Liver (tissue), 9 donors: Measurements from ENCODE around the gene HCK. TPM values are rescaled to one million over a fixed set of nuclear protein-coding genes. Genes with fewer than 3 reads are reported as not detected.

Source experiments
- DNase-seq: peaks from one replicate; pipeline ENCODE4 v3.0.0-alpha.2; 2017; ENCODE audit warnings: low spot score
- H3K27ac ChIP-seq, 2 donors: one replicate each; pipeline ENCODE4 v1.7.0; 2013; ENCODE audit warnings: inconsistent platforms in 2 of 2, low read length in 2 of 2, control low read depth in 1 of 2, low read depth in 1 of 2, mild to moderate bottlenecking in 1 of 2
- H3K27me3 ChIP-seq, 4 donors: one replicate each; pipeline versions ENCODE4 v1.6.1 to v1.7.0; 2013; ENCODE audit warnings: low read length in 3 of 4, inconsistent platforms in 1 of 4, mild to moderate bottlenecking in 1 of 4, moderate library complexity in 1 of 4; ENCODE audit not compliant: control insufficient read depth in 4 of 4, insufficient read depth in 4 of 4
- H3K36me3 ChIP-seq, 4 donors: one replicate each; pipeline versions ENCODE4 v1.6.1 to v1.7.0; 2013; ENCODE audit warnings: low read length in 3 of 4, mild to moderate bottlenecking in 3 of 4, low read depth in 1 of 4, moderate library complexity in 1 of 4; ENCODE audit not compliant: control insufficient read depth in 4 of 4, insufficient read depth in 3 of 4
- H3K4me1 ChIP-seq, 4 donors: one replicate each; pipeline versions ENCODE4 v1.6.1 to v1.7.0; 2013; ENCODE audit warnings: low read length in 3 of 4, mild to moderate bottlenecking in 3 of 4, moderate library complexity in 1 of 4; ENCODE audit not compliant: control insufficient read depth in 4 of 4, insufficient read depth in 4 of 4
- H3K4me3 ChIP-seq, 3 donors: one replicate each; pipeline versions ENCODE4 v1.6.1 to v1.7.0; 2013; ENCODE audit warnings: low read length in 3 of 3, control low read depth in 1 of 3, low read depth in 1 of 3, mild to moderate bottlenecking in 1 of 3
- H3K9ac ChIP-seq, 2 donors: one replicate each; pipeline ENCODE4 v1.7.0; 2013; ENCODE audit warnings: low read length in 2 of 2, mild to moderate bottlenecking in 2 of 2, moderate library complexity in 2 of 2, control low read depth in 1 of 2, low read depth in 1 of 2
- H3K9me3 ChIP-seq, 4 donors: one replicate each; pipeline versions ENCODE4 v1.6.1 to v1.7.0; 2013; ENCODE audit warnings: low read length in 3 of 4; ENCODE audit not compliant: control insufficient read depth in 4 of 4
- ATF3 ChIP-seq: IDR thresholded peaks from 2 replicates; pipeline ENCODE4 v1.6.1; 2016; ENCODE audit warnings: antibody characterized with exemption
- CTCF ChIP-seq: fragments of 150-350 bp; IDR thresholded peaks from 2 replicates; pipeline ENCODE4 v1.5.1; 2017; ENCODE audit warnings: improper control_type of control experiment, low read depth, low read length; ENCODE audit not compliant: missing input control
- EGR1 ChIP-seq, 2 donors: IDR thresholded peaks; 2 replicates each; pipeline ENCODE4 v1.6.1; 2016 to 2018; ENCODE audit warnings: antibody characterized with exemption in 2 of 2, low read depth in 2 of 2
- FOXA1 ChIP-seq: IDR thresholded peaks from 2 replicates; pipeline ENCODE4 v1.6.1; 2016; ENCODE audit warnings: antibody characterized with exemption
- FOXA2 ChIP-seq: IDR thresholded peaks from 2 replicates; pipeline ENCODE4 v1.6.1; 2016; ENCODE audit warnings: antibody characterized with exemption
- GABPA ChIP-seq, 2 donors: IDR thresholded peaks in 1 of 2; conservative IDR thresholded peaks in 1 of 2; 2 replicates each; pipeline ENCODE4 v1.6.1; 2016; ENCODE audit warnings: antibody characterized with exemption in 2 of 2, mild to moderate bottlenecking in 1 of 2, moderate library complexity in 1 of 2
- HNF4A ChIP-seq, 2 donors: conservative IDR thresholded peaks; 2 replicates each; pipeline ENCODE4 v1.6.1; 2016; ENCODE audit warnings: antibody characterized with exemption in 2 of 2, mild to moderate bottlenecking in 2 of 2
- HNF4G ChIP-seq: IDR thresholded peaks from 2 replicates; pipeline ENCODE4 v1.6.1; 2016; ENCODE audit warnings: antibody characterized with exemption
- JUND ChIP-seq, 2 donors: IDR thresholded peaks; 2 replicates each; pipeline ENCODE4 v1.6.1; 2016; ENCODE audit warnings: antibody characterized with exemption in 2 of 2
- MAX ChIP-seq: IDR thresholded peaks from 2 replicates; pipeline ENCODE4 v1.6.1; 2016; ENCODE audit warnings: antibody characterized with exemption
- NR2F2 ChIP-seq: IDR thresholded peaks from 2 replicates; pipeline ENCODE4 v1.6.1; 2016; ENCODE audit warnings: antibody characterized with exemption
- RAD21 ChIP-seq, 2 donors: IDR thresholded peaks; 2 replicates each; pipeline ENCODE4 v1.6.1; 2016; ENCODE audit warnings: antibody characterized with exemption in 2 of 2, mild to moderate bottlenecking in 2 of 2
- REST ChIP-seq: IDR thresholded peaks from 2 replicates; pipeline ENCODE4 v1.6.1; 2016; ENCODE audit warnings: antibody characterized with exemption, mild to moderate bottlenecking
- RXRA ChIP-seq, 2 donors: IDR thresholded peaks; 2 replicates each; pipeline ENCODE4 v1.6.1; 2017 to 2018; ENCODE audit warnings: antibody characterized with exemption in 2 of 2, mild to moderate bottlenecking in 1 of 2
- SP1 ChIP-seq: IDR thresholded peaks from 2 replicates; pipeline ENCODE4 v1.6.1; 2018; ENCODE audit warnings: antibody characterized with exemption, mild to moderate bottlenecking
- TAF1 ChIP-seq: conservative IDR thresholded peaks from 2 replicates; pipeline ENCODE4 v1.6.1; 2016; ENCODE audit warnings: antibody characterized with exemption, mild to moderate bottlenecking
- YY1 ChIP-seq: IDR thresholded peaks from 2 replicates; pipeline ENCODE4 v1.6.1; 2016; ENCODE audit warnings: antibody characterized with exemption, mild to moderate bottlenecking
- WGBS: extraction: QIAGEN DNeasy Blood & Tissue Kit; methylation state at CpG from one replicate; pipeline ENCODE4 v1.1.7; 2013; 5-methylcytosine and 5-hydroxymethylcytosine counted together
- polyA plus RNA-seq, 2 donors: library from polyadenylated mRNA; stranded (reverse) in 1 of 2; unstranded in 1 of 2; fragments of 200-250 nt in 1 of 2; fragments of >200 nt in 1 of 2; fragmentation: Nextera tagmentation in 1 of 2; extraction: Ambion mirVana in 1 of 2; gene quantifications; one replicate each; pipeline versions ENCODE4 v1.2.1 to v1.2.3, GENCODE V29; 2013 to 2015
- total RNA-seq, 2 donors: library from RNA; depleted of rRNA; stranded (reverse); fragments of >200 nt; gene quantifications; one replicate each; pipeline ENCODE4 v1.2.3, GENCODE V29; 2014
- donor health status: healthy.
- donor health status: healthy.
- donor health status: healthy.
- donor health status: healthy.
- donor health status: healthy.

HCK gene
- total and polyA plus RNA-seq, 4 donors = 1.8 to 20.6 (median 10.2) TPM

GRCh38 chr20:32088759-32089158 lies 36.7 kb downstream of the HCK start:
- peaks cover 0 to 4% (median 0%) of the 10 kb centered on the region in 4 donors for H3K36me3 ChIP-seq

GRCh38 chr20:32089637-32090362 lies 37.8 kb downstream of the HCK start:
- Histone ChIP-seq H3K9ac (no peak overlapping the region), H3K27ac (no peak overlapping the region), H3K36me3 (peaks cover 0 to 4% (median 0%) of the 10 kb centered on the region in 4 donors), H3K4me1 (peaks cover 0 to 4% (median 0%) of the 10 kb centered on the region in 4 donors), H3K4me3 (no peak overlapping the region), H3K9me3 (no peaks in the 10 kb centered on the region), H3K27me3 (no peaks in the 10 kb centered on the region)
- no peak for TF ChIP-seq ATF3
- TF ChIP-seq RXRA (IDR thresholded peaks at IDR 0.05) = no peak
- TF ChIP-seq GABPA (IDR thresholded peaks at IDR 0.05 in 1 of 2, conservative IDR thresholded peaks at IDR 0.05 in 1 of 2) = no peak
- TF ChIP-seq FOXA1 = no peak
- TF ChIP-seq JUND (IDR thresholded peaks at IDR 0.05) = no peak
- no peak for TF ChIP-seq SP1
- no peak for TF ChIP-seq FOXA2
- no peak for TF ChIP-seq MAX
- no peak for TF ChIP-seq HNF4G
- DNase-seq = no peak
- WGBS = 75% methylated on average over 5 of the region's 5 CpGs

More at GRCh38 chr20:32088759-32089158, 36.7 kb downstream of the HCK start:
- peaks cover 0 to 4% (median 0%) of the 10 kb centered on the region in 4 donors for H3K4me1 ChIP-seq
- H3K4me3 ChIP-seq = no peak overlapping the region
- no peak overlapping the region for H3K9ac ChIP-seq
- H3K27ac ChIP-seq = no peak overlapping the region
- no peaks in the 10 kb centered on the region for H3K27me3 ChIP-seq
- no peak for TF ChIP-seq YY1
- TF ChIP-seq GABPA (IDR thresholded peaks at IDR 0.05 in 1 of 2, conservative IDR thresholded peaks at IDR 0.05 in 1 of 2) = no peak
- TF ChIP-seq REST = no peak
- no peak for TF ChIP-seq HNF4A (conservative IDR thresholded peaks at IDR 0.05)
- TF ChIP-seq TAF1 = no peak
- no peak for TF ChIP-seq RAD21 (IDR thresholded peaks at IDR 0.05)
- TF ChIP-seq FOXA1 = no peak
- TF ChIP-seq EGR1 (IDR thresholded peaks at IDR 0.05; ENCODE audit: low read depth in 2 of 2) = no peak
- TF ChIP-seq CTCF = no peak
- no peak for TF ChIP-seq NR2F2
- no peak for TF ChIP-seq SP1
- TF ChIP-seq MAX = no peak
- no peak for DNase-seq
- WGBS = 94% methylated on average over 3 of the region's 3 CpGs
- H3K9me3 ChIP-seq = no peaks in the 10 kb centered on the region
